Activated T-helper 9 cell treated with anti-CD3 and anti-CD28 coated beads, Interleukin-2, amount 50 U/mL, for 16 hours (primary cell): ENCODE data around the gene LINS1.

Experiments
- DNase-seq: peaks from one replicate; pipeline ENCODE4 v3.0.0-alpha.2; 2020; ENCODE audit warnings: low read depth

LINS1 gene, protein sequence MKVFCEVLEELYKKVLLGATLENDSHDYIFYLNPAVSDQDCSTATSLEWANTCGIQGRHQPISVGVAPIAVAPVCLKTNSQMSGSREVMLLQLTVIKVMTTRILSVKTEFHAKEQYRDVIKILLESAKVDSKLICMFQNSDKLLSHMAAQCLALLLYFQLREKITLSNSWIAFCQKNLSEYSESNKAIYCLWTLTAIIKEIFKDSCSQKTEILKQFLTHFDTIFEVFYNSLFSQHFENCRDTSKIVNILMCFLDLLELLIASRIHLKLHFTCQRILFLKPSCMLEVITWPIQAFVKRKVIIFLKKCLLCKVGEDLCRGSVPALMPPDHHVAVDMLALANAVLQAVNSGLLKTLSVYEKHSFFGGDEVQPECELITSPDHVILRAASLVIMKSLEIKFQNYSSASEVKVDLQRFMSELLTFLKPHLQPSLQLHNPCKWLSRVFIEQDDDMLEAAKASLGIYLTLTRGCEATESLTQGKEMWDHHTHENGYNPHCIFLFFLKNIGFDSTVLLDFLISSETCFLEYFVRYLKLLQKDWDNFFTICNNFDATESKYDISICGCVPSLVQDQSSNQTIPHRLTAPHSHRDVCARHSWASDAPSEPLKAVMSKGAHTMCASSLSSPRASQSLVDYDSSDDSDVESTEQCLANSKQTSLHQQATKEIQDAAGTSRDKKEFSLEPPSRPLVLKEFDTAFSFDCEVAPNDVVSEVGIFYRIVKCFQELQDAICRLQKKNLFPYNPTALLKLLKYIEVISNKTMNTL

DNA sequence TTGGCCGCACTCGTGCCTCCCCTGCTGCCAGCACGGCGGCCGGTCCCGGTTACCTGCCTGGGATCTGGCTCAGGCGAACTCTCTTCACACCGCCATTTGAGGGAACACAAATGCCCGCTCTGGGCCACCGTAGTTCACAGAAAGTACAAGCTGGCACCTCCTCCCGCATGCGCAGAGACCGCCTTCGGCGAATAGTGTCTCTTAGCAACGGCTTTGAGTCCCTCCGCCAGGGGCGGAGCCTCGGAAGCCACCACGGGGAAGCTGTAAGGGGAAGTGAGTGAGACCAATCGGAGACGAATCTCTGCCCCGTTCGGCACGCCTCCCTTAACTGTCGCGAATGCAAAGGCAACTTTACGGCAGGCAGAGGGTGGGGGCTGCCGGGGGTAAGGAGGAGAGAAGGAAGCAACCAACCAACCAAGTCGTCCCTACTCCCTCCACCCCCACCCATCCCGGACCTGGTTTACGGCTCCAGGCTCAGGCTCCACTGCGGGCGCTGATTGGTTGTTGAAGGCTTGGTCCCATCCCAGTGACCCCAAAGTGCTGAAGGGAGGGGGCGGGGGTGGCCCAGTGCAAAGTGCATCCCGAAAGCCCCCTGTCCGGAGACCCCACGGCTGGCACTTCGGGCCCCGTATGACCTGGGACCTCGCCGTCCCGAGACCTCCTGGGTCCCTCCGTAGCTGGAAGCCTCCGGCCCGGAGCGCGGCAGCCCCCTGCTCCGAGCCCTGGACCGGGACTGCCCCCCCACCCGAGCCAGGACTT lies at the start of gene LINS1, which contains the start of gene ASB7:
LINS1 (minus strand) TSS at position 121 of the 759 bp plus-strand sequence. CDS start 21,342 bp downstream, outside the sequence.
ASB7 (plus strand) TSS at position 526 of the 759 bp plus-strand sequence. CDS start 9,628 bp downstream, outside the sequence.
- DNase-seq, result peak; percentile 100

DNA sequence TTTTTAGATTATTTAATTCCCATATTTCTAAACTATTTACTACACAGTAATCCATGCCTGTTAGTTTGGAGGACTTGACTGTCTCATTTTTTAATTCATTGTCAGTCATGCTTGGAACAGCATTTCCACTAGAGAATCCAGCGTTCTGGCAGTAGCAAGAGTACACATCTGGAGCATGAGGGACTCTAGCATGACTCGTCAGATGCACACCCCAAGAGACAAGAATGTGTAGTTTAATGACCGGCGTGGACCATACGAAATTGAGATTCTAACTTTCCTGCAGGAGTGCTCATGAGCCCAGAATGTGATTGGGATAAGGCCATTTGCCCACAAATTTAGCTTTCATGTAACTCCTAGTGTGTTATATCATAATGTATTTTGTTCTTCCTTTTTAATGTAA lies 49.3 kb upstream of the LINS1 start:
- no peak for DNase-seq

DNA sequence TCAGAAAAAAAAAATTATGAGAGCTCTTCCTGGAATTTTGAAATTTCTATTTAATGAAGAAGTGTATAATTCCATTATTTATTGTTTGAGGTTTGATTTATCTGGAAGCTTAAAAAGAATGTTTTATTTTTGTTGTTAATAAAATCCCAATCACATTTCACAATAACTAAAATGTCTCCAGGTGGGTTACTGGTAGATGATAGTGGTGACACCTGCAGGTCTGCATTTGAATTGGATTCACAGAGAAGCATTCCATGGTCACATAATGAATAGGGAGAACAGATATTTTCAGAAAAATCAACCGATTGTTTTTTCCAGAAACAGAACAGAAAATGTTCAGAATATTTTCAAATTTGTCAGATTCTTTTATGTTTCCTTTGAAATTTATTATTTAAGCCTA lies 48.7 kb upstream of the LINS1 start:
- no peak for DNase-seq

DNA sequence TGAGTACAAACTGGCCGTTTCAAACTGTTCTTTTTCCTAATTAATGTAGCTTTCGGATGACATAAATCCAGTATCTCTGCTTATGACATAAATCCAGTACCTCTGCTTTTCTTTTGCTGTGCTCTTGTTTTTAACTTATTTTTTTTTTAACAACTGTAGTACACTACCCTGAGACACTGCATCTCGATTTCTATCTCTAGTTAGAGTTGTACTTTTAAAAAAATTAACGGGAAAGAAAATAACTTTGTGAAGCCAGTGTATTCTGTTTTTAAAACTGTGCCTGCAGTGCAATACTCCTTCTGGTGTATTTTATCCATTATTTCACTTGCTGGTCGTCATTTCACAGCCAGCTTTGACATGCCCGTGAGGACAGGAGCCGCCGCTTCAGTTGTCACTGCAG lies 47.0 kb upstream of the LINS1 start:
- no peak for DNase-seq

DNA sequence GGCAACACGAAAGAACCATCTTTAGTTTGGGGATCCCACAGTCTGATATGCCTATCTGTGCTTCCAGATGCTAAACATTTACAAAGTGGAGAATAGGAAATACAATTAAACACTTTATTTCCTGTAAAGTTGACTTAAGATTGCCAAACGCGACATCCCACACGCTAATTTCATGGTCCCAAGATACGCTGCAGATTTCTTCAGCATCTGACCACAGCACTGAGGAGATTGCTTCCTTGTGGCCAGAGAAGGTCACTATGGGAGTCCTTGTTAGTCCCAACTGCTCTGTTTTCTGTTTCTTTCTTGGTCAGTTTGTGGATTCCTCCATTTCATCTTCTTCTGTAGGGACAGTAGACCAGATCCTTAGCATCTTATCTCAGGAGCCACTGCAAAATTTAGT lies 43.7 kb upstream of the LINS1 start:
- no peak for DNase-seq

DNA sequence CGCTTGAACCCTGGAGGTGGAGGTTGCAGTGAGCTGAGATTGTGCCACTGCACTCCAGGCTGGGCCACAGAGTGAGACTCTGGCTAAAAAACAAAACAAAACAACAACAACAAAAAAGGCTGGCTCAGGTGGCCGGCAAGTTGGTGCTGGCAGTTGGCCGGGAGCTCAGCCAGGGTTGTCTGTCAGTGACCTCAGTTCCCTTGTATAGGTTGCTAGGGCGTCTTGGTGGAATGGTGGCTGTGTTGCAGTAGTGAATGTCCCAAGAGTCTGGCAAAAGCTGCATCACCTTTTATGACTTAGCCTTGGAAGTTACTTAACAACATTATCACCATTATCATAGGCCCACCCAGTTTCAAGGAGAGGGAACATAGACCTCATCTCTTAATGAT lies 41.0 kb upstream of the LINS1 start:
- no peak for DNase-seq

DNA sequence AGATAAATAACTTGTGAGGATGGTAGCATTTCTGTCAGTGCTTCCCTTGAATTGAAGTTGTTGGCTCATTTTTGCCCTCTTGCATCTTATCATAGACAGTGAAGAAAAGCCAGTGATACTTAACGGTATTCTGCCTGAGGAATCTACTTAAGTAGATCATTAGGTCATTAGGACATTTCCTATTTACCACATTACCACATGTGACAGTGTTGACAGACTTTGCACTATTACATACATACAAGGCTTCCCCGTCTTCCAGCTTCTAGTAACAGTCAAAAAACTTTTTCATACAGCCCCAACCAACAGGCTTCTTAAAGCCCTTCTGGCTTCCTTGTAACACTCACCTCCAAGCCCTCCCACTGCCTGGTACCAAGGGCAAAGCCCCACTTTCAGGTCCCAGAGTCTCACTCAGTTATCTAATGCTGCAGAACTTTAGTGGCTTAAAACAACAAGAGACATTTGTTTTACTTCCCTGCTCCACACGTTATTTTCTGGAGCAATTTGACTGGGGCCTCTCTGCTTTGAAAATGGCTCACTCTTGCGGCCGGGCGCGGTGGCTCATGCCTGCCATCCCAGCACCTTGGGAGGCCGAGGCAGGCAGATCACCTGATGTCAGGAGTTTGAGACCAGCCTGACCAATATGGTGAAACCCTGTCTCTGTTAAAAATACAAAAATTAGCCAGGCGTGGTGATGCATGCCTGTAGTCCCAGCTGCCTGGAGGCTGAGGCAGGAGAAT lies 40.4 kb upstream of the LINS1 start:
- no peak for DNase-seq

DNA sequence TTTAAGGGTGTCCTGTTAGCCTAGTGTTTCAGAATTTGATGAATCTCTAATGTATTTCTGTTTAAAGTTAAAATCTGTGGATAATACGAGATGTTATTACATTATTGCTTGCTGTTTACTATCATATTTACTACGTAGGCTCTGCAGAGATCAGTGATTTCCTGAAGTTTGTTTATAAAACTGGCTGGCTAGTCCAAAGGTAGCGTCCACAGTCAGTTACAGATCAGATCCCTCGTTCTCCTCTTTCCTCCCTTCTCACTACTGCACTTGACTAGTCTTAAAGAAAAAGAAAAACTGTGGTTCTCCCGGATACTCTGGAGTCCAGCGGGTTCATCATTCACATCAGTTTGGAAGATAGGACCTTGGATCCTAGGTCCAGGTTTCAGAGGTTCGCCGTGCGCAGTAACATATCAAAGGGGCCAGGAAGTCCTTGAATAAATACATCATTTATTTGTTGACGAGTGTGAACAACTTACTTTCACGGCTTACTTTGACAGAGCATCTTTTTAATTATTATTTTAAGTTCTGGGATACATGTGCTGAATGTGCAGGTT lies 36.3 kb upstream of the LINS1 start:
- no peak for DNase-seq

DNA sequence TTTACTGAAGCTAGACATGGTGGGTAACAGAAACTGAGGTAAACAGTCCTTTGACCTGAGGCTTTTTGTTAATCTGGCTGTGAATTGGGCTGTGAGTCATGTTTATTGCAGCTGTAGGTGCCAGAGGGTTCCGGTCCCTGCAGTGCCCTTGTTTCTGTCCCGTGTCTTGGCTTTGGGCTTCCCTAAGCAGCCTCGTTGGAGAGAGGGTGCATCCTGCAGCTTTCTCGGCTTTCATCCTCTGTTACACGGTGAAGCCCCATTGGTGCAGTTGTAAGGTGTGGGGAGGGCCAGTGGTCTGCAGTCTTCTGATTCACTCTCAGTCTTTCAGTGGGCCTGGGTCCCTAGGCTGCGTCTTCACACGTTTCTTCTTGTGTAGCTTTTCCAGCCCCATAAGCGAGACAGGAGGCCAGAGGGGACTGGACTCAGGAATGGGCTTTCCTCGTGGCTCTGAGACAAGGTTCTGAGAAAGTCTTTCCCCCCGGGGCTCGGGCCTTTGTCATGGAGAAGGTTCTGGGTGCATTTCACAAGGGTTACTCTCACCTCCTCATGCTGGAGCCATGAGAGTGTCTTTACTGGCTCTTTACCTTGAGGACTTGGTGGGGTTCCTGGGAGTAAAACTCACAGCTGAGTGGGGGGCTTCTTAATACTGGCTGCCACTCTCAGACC lies 33.6 kb upstream of the LINS1 start:
- no peak for DNase-seq

DNA sequence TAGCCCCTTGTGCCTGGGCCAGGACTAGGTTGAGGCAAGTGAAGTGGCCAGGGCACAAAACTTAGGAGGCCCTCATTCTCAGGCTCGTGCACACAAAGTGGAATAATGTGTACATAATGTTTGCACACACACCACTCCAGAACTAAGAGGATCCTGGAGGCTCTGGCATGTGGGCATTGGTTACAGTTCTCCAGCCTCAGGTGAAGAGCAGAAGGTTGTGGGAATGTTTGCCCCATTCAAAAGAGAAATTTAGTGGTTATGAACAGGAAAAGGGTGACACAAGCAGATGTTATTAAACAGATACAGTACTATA lies 31.7 kb upstream of the LINS1 start:
- DNase-seq, result no peak

DNA sequence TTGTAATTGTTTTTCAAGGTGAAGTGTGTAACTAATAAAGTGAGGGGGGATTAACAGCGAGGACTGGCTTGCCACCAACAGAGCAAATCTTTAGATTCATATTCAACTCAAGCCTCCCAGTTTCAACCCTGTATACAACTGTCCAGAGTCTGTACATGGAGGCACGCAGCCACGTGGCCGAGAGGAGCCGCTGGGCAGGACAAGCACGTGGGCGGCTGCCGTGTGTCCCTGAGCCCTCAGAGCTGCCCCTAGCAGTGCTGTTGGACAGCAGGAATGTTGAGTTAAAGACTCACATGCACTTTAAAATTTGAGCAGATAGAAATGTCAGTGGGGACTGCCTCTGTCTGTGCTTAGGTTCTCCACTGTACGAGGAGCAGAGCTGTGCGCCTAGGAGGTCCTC lies 29.8 kb upstream of the LINS1 start:
- no peak for DNase-seq

DNA sequence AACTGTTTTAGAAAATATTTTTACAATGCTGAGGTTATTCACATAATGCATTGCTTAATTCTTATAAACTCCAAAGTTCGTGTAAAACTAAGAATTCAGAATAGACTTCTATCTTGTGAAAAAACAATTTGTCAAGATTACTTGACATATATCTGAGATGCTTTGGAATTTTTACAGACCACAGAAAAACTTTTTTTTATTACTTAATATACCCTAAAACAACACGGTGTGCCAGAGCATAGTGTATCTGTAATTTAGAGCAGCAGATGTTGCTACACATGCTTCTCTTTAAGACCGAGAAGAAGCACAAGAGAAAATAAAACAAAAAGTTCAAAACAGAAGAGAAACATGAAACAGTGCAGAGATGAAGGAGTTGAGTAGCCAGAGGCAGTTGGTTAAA lies 26.8 kb upstream of the LINS1 start:
- no peak for DNase-seq

DNA sequence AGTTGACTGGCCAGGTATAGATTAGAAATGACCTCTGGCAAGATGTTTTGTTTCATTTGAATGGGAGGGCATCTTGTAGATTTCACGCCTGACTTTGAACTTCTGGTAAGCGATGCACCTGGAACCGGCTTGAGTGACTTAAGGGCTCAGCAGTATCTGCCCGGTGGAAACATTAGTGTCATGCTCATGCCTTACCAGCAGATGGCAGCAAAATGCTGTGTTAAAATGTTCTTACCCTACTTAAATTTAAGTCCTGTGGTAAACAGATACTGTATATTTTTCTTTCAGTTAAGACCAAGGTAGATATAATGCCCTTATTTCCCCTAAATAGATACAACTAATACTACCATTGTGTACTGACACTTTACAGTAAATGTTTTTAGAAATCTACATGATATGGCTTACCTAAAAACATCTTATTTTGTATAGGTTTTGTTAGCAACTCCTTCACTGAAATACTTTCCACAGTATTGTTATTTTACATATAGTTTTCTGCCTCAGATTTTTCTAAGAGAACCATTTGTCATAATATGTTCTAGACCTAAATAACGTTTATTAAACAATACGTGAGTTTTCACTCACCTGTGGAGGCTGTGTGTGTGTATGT lies 25.9 kb upstream of the LINS1 start:
- peak; percentile 31 for DNase-seq

DNA sequence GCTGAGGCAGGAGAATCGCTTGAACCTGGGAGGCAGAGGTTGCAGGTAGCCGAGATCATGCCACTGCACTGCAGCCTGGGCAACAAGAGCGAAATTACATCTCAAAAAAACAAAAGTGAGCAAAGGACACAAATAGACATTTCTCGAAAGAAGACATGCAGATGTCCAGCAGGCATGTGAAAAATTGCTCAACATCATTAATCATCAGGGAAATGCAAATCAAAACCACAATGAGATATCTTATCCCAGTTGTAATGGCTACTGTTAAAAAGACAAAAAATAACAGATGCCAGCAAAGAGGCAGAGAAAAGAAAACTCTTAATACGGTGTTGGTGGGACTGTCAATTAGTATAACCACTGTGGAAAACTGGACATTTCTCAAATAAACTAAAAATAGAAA lies 21.3 kb upstream of the LINS1 start:
- no peak for DNase-seq

DNA sequence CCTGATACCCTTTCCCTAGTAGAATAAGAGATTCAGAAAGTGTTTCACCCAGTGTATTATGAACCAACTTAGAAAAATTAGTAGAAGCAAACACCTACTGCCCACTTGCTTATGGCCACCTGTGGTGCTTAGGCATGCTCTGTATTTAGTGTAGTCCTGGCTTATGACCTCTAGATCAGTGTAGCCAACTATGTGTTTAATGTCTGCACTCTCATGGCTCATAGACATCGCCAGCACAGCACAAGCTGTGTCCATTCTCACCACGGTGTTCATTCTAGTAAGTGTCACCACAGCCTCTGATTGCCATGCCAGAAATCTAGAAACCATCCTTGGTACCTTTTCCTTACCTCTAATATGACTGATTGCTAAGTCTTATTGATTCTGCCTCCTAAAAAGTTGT lies 14.7 kb upstream of the LINS1 start:
- DNase-seq, result no peak

DNA sequence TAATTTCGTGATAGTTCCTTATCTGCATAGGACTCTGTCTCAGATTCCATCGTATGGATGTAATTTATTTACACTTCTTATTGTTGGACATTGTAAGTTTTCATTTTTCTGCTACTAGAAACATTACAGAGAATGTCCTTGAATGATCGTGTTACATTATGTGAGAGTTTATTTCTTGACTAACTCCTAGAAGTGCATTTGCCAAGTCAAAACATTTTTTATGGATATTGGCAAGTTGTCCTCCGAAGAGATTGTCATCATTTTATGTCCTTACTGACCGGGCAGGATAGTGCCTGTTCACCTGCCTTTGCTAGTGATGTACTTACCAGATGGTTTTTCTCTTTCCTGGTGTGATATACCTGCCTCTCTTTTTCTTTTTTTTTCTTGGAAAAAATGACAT lies 13.8 kb upstream of the LINS1 start:
- no peak for DNase-seq

DNA sequence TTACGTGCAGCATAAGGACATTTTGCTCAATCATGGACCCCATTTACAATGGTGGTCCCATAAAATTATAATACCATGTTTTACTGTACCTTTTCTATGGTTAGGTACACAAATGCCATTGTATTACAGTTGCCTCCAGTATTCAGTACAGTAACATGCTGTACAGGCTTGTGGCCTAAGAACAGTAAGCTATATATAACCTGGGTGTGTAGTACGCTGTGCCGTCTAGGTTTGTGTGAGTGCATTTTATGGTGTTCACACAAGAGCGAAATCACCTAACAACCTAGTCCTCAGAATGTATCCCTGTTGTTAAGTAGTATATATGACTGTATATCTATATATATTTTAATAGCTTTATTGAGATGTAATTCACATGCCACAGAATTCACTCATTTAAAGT lies 12.9 kb upstream of the LINS1 start:
- DNase-seq, result no peak

DNA sequence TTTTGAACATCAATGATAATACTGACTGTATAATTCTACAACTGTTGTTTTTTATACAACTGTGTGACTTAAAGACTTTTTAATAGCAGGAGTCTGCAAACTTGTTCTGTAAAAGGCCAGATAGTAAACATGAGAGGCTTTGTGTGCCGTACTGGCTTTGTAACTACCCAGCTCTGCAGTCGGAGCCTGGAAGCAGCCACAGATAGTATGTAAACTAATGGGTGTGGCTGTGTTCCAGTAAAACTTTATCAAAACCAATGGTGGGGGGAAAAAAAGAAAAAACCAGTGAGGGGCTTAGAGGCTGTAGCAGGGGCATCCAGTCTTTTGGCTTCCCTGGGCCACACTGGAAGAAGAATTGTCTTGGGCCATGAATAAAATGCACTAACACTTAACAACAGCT lies 12.4 kb upstream of the LINS1 start:
- no peak for DNase-seq

DNA sequence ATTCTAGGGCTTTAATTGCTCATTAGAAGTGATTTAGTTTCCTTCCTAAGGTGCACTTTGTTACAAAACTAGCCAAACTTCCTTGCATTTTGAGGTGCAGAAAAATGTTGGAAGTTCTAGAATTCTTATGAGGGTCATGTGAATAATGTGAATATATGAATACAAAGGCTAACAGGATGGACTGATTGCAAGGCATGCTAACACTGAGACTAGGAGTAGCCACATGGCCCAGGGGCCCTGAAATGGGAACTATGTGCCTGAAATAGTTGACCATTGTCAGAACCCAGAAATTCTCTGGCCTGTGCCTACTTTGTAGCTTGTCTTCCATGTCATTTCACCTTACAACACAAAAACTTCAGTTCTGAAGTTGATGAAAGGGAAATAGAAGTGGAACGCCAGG lies 11.2 kb upstream of the LINS1 start:
- DNase-seq, result no peak

DNA sequence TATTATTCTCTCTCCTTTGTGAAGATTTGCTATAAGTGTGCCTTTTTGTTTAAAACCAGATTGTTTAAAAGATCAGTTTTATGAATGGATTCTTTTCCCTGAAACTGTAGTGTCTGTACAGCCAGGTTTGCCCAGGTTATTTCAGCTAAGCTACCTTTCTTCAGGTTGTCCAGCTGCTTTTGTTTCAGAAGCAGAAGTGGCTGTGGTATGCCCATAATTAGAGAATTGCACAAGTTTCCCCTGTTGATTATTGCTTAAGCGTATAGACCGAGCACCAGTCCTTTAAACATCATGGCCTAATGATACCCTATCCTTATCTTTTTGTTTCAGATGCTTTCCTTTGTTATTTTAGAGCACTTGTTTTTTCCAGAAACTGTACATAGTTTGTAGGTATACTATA lies 10.6 kb upstream of the LINS1 start:
- DNase-seq, result no peak

DNA sequence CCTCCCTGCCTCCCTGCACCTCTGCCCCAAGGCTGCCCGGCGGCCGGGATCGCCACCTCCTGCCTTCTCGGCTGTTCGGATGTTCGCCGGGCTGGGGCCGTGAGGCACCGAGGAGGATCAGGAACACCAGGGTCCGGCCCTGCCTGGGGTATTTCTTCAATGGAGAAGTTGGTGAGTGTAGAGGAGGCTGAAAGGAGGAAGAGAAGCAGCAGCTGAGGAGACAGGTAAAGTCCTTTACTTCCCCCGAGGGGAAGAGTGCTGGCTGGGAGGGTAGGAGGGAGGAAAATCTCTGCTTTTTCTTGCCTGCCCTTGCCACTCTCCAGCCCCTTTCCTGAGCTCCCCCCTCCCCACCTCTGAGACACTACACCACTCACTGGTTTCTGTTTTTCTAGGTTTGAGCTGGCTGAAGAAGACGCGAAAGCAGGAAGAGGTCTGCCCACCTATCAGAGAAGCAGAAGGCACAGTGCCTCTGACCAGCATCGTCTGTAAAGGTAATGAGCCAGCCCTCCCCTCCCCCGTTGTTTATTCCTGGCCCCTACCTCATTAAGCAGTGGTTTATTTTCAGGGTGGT lies 924 bp upstream of the LINS1 start:
- DNase-seq, result peak; percentile 16
